Naive thymus-derived CD4-positive, alpha-beta T cell (primary cell): ENCODE data around the gene MRPL50. TPM values are rescaled to one million over a fixed set of nuclear protein-coding genes. Genes with fewer than 3 reads are reported as not detected.

Experiments used
- polyA plus RNA-seq, 2 donors: library from polyadenylated mRNA; unstranded; fragments of 300-500 nt; fragmentation: Illumina TruSeq; gene quantifications; one replicate each; pipeline ENCODE4 v1.2.3, GENCODE V29; 2021
- total RNA-seq, 6 experiments: library from RNA in 5 of 6; stranded (reverse) in 5 of 6; gene quantifications; 1 replicate in 5 of 6; 2 replicates in 1 of 6; pipeline ENCODE4 v1.2.3 and lab custom pipeline; 2021 to 2026

The MRPL50 gene
- total and polyA plus RNA-seq, 7 experiments from 2014 or later, result 6.5 to 23.8 (median 14.9) TPM

Other genes with a start within 250 kb of the MRPL50 start
- under 1 TPM in 1 of 5 experiments, not detected in 4; 0.07 TPM for gene BAAT, start 13.6 kb downstream of the MRPL50 start, total RNA-seq
- gene BAAT, start 13.6 kb downstream of the MRPL50 start, polyA plus RNA-seq, result not detected
- 10 to 100 TPM in 3 of 5 experiments, 1 to 10 TPM in 2; 8.5 to 25.0 (median 14.5) TPM for gene ZNF189, start 233 bp upstream of the MRPL50 start, total RNA-seq
- gene ZNF189, start 233 bp upstream of the MRPL50 start, polyA plus RNA-seq, result 1 to 10 TPM; 3.1 to 3.5 TPM
- gene ALDOB, start 37.2 kb upstream of the MRPL50 start, total RNA-seq, result not detected
- gene ALDOB, start 37.2 kb upstream of the MRPL50 start, polyA plus RNA-seq, result not detected
- 10 to 100 TPM; 30.5 to 67.8 (median 45.9) TPM for gene RNF20, start 135.2 kb upstream of the MRPL50 start, total RNA-seq
- 10 to 100 TPM; 43.7 to 53.6 TPM for gene RNF20, start 135.2 kb upstream of the MRPL50 start, polyA plus RNA-seq
- not detected for gene PPP3R2, start 196.4 kb upstream of the MRPL50 start, total RNA-seq
- not detected for gene PPP3R2, start 196.4 kb upstream of the MRPL50 start, polyA plus RNA-seq